DMS79 (cell line): Measurements from ENCODE around the gene TBC1D2.
A peak's percentile ranks its signal among the peaks of the same experiment; 100 is the strongest.

Experiments used
- DNase-seq: peaks from one replicate; lab custom pipeline; 2025; lab: John Stamatoyannopoulos, UW

Gene TBC1D2

GRCh38 chr9:98218562-98219363 is 36.7 kb downstream of the TBC1D2 start:
- DNase-seq: no peak

DNA sequence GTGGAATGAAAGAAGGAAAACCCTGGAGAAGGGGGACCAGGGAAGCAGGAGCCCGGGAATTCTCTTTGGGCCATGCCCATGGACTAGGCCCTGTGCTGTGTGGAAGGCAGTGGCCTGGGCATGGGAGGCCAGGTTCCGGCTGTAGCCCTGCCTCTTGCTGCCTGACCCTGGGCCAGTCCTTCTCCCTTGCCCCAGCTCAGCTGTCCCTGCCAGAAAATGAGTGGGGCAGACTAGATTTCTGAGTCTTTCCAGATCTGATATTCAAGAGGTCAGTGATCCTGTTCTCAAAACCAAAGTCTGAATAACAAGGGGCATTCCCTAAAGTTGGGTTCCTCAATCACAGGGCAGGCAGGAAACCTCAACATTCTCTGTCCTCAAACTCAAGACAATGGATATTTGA is 38.2 kb downstream of the TBC1D2 start:
- DNase-seq: no peak

DNA sequence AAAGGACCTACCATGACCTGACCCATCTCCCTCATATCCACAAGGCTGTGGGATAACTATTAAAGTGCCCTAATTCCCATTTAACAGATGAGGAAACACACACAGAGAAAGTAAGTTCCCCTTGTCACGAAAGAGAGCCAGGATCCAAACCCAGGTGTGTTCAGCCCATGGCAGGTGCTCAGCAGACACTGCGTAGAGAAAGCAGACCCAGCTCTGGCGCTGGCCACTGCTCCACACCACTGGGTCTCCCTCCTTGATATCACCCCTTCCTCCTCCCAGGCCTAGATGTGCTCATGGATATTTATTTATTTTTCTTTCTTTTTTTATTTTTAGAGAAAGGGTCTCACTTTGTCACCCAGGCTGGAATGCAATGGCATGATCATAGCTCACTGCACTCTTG is 39.1 kb downstream of the TBC1D2 start:
- DNase-seq: no peak

- DNase-seq: no peak
These were observed 39.6 kb downstream of the TBC1D2 start for GRCh38 chr9:98215821-98216220.

DNA sequence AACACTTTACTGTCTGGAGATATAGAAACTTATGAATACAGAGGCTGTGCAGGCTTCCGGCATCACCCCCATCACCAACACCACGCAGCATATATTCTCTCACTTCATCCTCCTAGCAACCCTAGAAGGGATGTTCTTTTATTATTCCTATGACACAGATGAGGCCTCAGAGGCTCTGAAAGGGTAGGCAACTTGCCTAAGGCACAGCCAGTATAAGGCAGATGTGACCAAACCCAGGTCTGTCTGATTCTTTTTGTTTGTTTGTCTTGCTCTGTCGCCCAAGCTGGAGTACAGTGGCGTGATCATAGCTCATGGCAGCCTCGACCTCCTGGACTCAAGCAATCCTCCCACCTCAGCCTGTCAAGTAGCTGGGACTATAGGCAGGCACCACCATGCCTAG is 40.2 kb downstream of the TBC1D2 start:
- DNase-seq: no peak

- no peak for DNase-seq
These were observed 40.6 kb downstream of the TBC1D2 start for GRCh38 chr9:98214811-98215210.

- DNase-seq: no peak
These were observed 44.2 kb downstream of the TBC1D2 start for GRCh38 chr9:98211260-98211659.

DNA sequence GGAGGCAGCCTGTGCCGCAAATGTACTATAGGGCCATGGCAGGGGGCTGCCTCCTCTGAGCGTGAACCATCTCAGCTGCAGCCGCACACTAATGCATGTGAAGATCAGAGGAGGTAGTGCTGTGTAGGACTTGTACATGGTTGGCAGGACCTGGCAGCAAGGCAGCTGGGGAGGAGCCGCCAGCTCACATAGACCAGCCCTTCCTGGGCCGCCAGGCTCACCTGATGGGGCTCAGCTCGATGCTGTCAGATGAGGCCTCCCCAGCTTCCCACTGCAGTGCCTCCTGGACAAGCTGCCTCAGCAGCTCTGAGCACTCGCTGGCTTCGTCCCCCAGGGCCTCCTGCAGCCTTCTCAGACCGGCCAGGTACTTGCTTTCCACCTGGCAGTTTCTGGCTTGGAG is 45.0 kb downstream of the TBC1D2 start:
- DNase-seq: no peak

DNA sequence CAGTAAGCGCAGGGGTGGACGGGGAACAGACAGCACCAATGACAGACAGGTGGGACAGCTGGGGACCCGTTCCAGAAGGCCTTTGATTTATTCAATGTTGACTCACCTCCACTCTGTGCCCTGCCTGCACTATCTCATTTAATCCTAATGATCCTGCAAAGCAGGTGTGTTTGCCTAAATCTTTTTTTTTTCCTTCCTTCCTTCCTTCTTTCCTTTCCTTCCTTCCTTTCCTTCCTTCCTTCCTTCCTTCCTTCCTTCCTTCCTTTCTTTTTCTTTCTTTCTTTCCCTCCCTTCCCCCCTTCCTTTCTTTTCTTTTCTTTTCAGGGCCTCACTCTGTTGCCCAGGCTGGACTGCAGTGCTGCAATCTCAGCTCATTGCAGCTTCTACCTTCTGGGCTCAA is 45.9 kb downstream of the TBC1D2 start:
- DNase-seq: no peak

- no peak for DNase-seq
These were observed 46.8 kb downstream of the TBC1D2 start for GRCh38 chr9:98208635-98209034.

DNA sequence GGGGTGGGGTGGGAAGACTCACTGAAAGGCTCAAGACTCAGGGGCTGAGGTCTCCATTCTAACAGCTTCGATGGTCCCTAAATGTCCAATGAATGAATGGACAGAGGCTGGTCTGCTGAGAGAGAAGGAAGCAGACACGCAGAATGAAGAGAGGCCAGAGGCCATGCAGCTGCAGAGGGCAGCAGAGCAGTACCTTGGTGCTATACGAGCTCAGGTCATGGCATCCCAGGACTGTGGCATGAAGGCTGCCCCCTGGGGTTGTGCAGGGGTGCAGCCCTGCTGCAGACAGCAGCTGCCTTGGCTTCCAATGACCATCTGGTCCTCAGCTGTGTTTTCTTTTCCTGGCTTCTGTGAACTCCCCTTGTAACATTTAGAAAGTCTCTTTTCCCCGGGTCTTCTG is 47.8 kb downstream of the TBC1D2 start:
- DNase-seq: no peak

DNA sequence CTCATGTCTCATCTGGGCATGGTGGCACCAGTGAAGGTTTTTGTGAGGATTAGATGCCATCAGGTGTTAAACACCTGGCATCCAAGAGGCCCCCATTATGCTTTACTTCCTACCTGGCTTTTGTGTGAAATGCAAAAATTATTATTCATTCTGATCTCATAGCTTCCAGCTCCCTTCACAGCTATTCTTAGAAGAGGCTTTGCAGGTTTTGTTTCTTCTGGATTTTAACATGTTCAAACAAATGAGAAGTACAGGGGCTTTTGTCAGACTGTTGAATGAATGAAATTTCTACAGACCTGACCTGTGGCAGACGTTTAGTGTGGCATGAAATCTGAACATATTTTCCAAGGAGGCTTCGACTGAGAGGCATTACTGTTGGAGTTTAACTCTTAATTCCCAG is 48.7 kb downstream of the TBC1D2 start:
- DNase-seq: no peak

DNA sequence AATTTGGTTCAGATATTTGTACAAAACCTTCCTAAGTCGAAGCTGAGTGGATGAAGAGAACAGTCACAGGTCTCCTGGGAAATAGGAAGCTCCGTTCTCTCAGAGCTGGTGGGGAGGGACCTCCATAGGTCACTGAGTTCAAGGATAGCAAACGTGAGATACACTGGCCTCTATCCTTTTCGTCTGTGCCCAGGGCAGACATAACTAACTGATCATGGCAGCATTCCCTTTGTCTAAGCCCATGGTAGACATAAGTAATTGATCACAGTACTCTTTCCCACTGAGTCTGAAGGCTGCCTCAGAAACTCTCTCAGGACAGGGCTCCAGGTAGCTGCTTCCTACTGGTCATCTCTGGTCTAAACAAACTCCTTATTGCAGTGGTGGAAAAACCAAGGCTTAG is 50.8 kb downstream of the TBC1D2 start:
- DNase-seq: no peak

- no peak for DNase-seq
These were observed 52.3 kb downstream of the TBC1D2 start for GRCh38 chr9:98203153-98203552.

- DNase-seq: no peak
These were observed 53.2 kb downstream of the TBC1D2 start for GRCh38 chr9:98202252-98202651.

GRCh38 chr9:98201749-98202148 is 53.7 kb downstream of the TBC1D2 start:
- DNase-seq: no peak

DNA sequence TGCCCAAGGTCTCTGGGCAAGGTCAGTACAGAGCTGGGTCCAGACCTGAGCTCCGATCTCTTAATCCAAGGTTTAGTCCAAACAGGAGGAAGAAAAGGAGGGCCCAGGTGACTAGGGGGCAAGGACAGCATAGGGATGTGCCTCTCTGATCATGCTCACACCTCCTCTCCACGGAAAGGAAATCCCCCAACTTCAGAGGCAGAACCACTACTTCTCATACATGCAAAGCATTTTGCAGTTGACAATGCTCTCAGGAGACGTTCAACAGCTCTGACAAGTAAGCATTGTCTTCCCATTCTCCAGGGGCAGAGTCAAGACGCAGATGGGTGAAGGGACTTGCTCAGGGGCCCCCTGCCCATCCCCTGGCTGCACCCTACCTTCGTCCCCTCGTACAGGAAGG is 54.3 kb downstream of the TBC1D2 start:
- DNase-seq: no peak

DNA sequence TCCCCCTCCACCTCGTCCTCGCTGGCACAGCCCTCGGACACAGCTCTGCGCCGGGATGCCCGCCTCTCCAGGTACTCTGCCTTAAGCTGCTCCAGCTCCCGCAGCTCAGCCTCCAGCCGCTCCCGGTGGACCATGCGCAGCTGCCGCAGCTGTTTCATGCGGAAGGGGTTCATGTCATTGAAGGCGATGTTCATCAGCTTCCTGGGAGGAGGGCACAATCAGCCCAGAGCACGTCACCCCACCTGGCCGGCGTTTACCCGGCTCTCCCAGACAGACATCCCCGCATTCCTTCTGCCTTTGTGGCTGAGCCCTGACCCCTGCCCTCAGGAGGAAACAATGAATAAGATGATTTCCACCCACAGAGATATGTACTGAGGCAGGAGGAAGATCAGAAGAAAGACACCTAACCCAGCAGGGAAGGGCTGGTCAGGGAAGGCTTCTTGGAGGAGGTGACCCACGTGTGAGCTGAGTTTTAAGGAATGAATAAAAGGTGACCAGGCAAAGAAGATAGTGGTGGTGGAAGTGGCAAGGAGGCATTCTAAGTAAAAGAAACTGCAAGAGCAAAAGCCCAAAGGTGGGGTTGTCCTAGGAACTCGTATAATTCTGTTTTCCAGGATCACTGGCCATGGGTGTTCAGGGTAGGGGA is 55.9 kb downstream of the TBC1D2 start:
- no peak for DNase-seq

GRCh38 chr9:98195671-98196070 is 59.8 kb downstream of the TBC1D2 start:
- no peak for DNase-seq

DNA sequence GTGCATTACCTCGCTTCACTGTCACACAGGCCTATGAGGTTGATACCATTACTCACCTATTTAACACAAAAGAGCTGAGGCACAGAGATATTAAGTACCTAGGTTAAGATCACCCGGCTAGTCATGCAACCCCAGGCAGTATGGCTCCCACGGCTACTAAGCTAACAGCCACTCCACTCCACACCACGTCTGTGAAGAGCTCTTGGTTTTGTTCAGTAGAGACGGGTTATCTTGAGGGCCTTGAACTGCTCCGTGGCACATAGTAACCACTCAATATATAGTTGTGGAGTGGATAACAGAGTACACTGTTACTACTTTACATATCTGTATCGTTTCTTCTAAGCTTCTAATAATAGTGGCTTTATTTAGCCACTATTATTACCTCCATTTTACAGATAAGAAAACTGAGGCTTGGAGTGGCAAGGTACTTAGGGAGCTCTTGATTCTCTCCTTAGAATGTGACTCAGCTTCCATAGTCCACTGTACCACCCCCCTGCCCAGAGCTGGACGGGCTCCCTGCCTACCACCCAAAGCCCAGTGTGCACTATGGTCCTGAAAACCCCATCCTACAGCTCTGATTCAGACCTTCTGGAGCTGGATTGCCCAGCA is 62.0 kb downstream of the TBC1D2 start:
- DNase-seq: peak; percentile 48

DNA sequence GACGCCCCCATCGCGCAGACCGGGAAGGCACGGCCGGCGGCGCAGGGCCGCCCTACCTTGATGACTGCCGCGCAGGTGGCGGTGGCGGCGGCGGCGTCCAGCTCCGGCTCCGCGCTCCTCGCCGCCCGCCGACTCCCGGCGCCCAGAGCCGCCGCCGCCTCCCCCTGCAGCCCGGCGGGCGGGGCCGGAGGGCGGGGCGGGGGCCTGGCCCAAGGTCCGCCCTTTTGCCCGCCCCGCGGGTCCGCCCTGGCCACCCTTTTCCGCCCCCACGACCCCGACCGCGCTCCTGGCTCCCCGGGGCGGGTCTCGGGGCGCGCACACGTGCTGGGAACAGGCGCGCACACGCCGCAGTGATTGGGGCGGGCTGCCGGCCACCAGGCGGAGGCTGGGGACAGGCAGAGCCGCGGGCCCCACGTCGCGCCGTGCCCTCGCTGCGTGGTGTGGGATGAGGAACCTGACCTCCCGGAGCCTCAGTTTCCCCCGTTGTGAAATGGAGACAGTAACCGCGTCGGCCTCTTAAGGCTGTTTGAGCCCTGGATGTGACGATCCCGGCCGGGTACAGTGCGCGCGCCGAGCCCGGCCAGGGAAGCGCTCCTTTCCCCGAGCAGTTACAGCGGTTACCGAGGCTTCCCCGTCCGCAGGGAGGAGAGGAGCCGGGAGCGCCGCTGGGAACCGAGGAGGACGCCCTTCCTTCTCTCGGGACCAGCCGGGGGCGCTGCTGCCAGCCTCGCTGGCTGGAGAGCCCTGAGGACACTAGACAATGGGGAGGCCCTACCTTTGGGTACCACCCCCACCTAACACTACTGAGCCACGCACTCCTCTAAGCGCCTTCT is 62.7 kb downstream of the TBC1D2 start, which contains the start of gene CORO2A:
Gene CORO2A (minus strand): TSS at position 135 of the 833 bp plus-strand sequence. CDS start 34,977 bp downstream, outside the sequence.
- DNase-seq: peak; percentile 48
